ENCODE results near the gene SP7. TPM values are rescaled to one million over a fixed set of nuclear protein-coding genes. Genes with fewer than 3 reads are reported as not detected.

SP7 gene
- total and polyA plus RNA-seq, 9 of the 15 experiments (the other 6 are each of a cell fraction or from before 2014, with no cell fraction given) = 0.04 TPM; not detected in 8

DNA sequence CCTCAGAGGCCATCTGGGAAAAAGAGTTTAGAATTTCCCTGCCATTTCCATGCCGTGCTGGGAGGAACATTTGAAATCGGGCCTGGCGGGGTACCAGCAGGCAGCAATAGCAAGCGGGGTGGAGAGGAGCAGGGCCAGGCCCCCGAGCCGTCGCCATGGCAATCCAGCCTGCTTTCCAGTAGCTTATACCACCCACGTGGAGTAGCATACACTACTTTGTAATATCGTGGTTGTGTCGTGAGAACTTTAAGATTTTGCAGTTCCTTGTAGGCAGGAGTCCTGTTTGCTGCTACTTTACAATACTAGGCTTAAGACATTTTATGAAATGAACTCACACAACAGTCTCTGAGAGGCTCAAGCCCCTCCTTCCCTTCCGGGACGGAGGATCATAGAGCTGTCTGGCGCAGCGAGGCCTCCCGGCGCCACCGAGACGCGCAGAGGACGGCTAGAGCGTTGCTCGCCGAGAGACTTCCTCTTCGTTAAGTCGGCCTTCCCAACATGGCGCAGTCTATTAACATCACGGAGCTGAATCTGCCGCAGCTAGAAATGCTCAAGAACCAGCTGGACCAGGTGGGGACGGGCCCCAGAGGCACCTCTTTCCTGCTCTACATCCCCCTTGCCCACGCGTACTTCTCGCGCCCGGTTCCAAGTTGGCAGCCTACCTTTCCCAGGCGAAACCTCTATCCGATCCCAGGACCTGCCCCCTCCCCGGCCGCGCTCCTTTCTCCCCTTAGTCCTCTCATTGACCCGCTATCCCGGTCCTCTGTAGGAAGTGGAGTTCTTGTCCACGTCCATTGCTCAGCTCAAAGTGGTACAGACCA lies 40.9 kb downstream of the SP7 start, which contains the start of gene PFDN5 (continued):
- TF ChIP-seq, protein P1, sequence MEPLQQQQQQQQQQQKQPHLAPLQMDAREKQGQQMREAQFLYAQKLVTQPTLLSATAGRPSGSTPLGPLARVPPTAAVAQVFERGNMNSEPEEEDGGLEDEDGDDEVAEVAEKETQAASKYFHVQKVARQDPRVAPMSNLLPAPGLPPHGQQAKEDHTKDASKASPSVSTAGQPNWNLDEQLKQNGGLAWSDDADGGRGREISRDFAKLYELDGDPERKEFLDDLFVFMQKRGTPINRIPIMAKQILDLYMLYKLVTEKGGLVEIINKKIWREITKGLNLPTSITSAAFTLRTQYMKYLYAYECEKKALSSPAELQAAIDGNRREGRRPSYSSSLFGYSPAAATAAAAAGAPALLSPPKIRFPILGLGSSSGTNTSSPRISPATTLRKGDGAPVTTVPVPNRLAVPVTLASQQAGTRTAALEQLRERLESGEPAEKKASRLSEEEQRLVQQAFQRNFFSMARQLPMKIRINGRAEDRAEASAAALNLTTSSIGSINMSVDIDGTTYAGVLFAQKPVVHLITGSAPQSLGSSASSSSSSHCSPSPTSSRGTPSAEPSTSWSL (CRISPR knock-in tag; IDR thresholded peaks at IDR 0.05; ENCODE audit: borderline replicate concordance) = no peak
- TF ChIP-seq TCF7L2 (IDR thresholded peaks at IDR 0.05; ENCODE audit: low read depth, low read length) (no peak), SLC30A9 (CRISPR knock-in tag; IDR thresholded peaks at IDR 0.05) (no peak), U2AF2 (optimal IDR thresholded peaks at IDR 0.05; ENCODE audit: low read depth, low read length) (no peak), MAFG (tag; conservative IDR thresholded peaks at IDR 0.05) (no peak), ZNF212 (CRISPR knock-in tag; IDR thresholded peaks at IDR 0.05) (0 out of 2 replicates have a peak, but pooled peaks have one; percentile 5), HIVEP1 (CRISPR knock-in tag; IDR thresholded peaks at IDR 0.05) (no peak), ZNF830 (CRISPR knock-in tag; IDR thresholded peaks at IDR 0.05) (no peak), KDM1A (IDR thresholded peaks at IDR 0.05) (no peak), ESRRB (CRISPR knock-in tag; IDR thresholded peaks at IDR 0.05; ENCODE audit: borderline replicate concordance) (no peak), ZNF586 (CRISPR knock-in tag; conservative IDR thresholded peaks at IDR 0.05) (no peak), ADNP (tag; IDR thresholded peaks at IDR 0.05) (no peak), ZNF561 (CRISPR knock-in tag; conservative IDR thresholded peaks at IDR 0.05) (no peak), ZNF282 (CRISPR knock-in tag; IDR thresholded peaks at IDR 0.05) (no peak), EZH2 (IDR thresholded peaks at IDR 0.05; ENCODE audit: borderline replicate concordance, low read depth, low read length) (no peak), GTF2A2 (tag; IDR thresholded peaks at IDR 0.05) (no peak), SIN3A (IDR thresholded peaks at IDR 0.05; ENCODE audit: borderline replicate concordance in 2 of 2, control insufficient read depth in 1 of 2, low read depth in 2 of 2, low read length in 2 of 2) (peak; percentile 81 to 85; a peak in 3 of 4 replicates), TEAD2 (tag; IDR thresholded peaks at IDR 0.05) (no peak), TOE1 (IDR thresholded peaks at IDR 0.05; ENCODE audit: borderline replicate concordance) (no peak), TOE1 (CRISPR knock-in tag; IDR thresholded peaks at IDR 0.05; ENCODE audit: borderline replicate concordance, low read depth) (no peak), NFYB (IDR thresholded peaks at IDR 0.05; ENCODE audit: extremely low read depth, insufficient read length) (no peak)
- TF ChIP-seq, protein P2, sequence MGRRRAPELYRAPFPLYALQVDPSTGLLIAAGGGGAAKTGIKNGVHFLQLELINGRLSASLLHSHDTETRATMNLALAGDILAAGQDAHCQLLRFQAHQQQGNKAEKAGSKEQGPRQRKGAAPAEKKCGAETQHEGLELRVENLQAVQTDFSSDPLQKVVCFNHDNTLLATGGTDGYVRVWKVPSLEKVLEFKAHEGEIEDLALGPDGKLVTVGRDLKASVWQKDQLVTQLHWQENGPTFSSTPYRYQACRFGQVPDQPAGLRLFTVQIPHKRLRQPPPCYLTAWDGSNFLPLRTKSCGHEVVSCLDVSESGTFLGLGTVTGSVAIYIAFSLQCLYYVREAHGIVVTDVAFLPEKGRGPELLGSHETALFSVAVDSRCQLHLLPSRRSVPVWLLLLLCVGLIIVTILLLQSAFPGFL (CRISPR knock-in tag; IDR thresholded peaks at IDR 0.05) = no peak
- TF ChIP-seq, protein P3, sequence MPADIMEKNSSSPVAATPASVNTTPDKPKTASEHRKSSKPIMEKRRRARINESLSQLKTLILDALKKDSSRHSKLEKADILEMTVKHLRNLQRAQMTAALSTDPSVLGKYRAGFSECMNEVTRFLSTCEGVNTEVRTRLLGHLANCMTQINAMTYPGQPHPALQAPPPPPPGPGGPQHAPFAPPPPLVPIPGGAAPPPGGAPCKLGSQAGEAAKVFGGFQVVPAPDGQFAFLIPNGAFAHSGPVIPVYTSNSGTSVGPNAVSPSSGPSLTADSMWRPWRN (IDR thresholded peaks at IDR 0.05; ENCODE audit: low read depth) = no peak
- TF ChIP-seq, protein P4, sequence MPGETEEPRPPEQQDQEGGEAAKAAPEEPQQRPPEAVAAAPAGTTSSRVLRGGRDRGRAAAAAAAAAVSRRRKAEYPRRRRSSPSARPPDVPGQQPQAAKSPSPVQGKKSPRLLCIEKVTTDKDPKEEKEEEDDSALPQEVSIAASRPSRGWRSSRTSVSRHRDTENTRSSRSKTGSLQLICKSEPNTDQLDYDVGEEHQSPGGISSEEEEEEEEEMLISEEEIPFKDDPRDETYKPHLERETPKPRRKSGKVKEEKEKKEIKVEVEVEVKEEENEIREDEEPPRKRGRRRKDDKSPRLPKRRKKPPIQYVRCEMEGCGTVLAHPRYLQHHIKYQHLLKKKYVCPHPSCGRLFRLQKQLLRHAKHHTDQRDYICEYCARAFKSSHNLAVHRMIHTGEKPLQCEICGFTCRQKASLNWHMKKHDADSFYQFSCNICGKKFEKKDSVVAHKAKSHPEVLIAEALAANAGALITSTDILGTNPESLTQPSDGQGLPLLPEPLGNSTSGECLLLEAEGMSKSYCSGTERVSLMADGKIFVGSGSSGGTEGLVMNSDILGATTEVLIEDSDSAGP (CRISPR knock-in tag; IDR thresholded peaks at IDR 0.05) = no peak

Measured in K562 (cell line).